AG10803 (cell line): Measurements from ENCODE around the gene HLA-DQA1.

Experiments used
- DNase-seq: peaks from one replicate; pipeline ENCODE4 v3.0.0; 2010; ENCODE audit warnings: low read depth
- H3K4me3 ChIP-seq: 2 replicates; pipeline ENCODE4 v1.5.1; 2011; ENCODE audit warnings: mild to moderate bottlenecking, low read length, control low read depth
- TF ChIP-seq, protein P1 (sequence below): conservative IDR thresholded peaks from 2 replicates; pipeline ENCODE4 v1.5.1; 2011; ENCODE audit warnings: mild to moderate bottlenecking, low read length, control low read depth, inconsistent platforms

The HLA-DQA1 gene

DNA sequence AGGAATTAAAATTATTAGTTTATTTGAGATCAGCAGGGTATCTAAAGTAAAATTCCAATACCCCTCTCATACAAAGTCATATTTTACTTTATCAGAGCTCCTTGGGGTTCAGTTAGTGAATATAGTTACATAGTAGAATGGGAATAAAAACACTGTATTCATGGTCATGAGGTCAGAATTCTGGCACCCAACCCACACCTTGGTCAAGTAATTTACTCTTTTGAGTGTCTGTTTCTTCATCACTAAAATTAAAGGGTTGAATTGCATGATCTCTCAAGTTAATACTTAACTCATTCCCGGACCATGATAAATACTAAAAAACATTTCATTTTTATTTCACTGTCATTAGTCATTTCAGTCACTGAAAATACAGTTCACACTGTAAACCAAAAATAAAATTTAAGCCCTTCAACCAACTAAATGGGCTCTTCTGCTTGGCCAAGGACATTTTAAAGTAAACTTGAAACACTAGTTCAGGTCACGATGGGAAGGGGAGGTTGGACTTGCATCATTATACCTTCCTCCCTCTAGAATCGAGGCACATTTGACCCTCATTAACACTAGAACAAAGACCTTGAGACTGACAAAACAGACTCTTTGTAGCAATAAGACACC, 26.4 kb upstream of the HLA-DQA1 start:
- TF ChIP-seq, protein P1, sequence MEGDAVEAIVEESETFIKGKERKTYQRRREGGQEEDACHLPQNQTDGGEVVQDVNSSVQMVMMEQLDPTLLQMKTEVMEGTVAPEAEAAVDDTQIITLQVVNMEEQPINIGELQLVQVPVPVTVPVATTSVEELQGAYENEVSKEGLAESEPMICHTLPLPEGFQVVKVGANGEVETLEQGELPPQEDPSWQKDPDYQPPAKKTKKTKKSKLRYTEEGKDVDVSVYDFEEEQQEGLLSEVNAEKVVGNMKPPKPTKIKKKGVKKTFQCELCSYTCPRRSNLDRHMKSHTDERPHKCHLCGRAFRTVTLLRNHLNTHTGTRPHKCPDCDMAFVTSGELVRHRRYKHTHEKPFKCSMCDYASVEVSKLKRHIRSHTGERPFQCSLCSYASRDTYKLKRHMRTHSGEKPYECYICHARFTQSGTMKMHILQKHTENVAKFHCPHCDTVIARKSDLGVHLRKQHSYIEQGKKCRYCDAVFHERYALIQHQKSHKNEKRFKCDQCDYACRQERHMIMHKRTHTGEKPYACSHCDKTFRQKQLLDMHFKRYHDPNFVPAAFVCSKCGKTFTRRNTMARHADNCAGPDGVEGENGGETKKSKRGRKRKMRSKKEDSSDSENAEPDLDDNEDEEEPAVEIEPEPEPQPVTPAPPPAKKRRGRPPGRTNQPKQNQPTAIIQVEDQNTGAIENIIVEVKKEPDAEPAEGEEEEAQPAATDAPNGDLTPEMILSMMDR: no peak
- no peak for DNase-seq
- H3K4me3 ChIP-seq: no peak overlapping the region

DNA sequence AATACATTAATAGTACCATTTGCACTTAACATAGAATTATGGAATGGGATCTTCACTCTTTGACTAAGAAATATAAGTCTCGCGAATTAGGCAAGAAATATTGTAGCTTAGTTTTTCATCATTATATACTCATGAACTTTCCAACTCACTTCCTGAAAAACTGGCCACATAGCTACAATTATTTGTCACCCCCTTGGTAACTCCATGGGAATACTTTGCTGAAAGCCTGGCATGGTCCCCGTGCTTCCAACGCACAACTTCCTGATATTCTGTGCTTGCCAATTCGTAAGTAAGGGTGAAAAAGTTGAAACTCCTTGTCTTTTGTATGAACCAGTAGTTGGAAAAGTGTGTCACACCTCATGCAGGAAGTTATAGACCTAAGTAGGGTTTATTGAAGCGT, 23.7 kb upstream of the HLA-DQA1 start:
- TF ChIP-seq, protein P1: no peak
- DNase-seq: no peak
- H3K4me3 ChIP-seq: no peak overlapping the region

DNA sequence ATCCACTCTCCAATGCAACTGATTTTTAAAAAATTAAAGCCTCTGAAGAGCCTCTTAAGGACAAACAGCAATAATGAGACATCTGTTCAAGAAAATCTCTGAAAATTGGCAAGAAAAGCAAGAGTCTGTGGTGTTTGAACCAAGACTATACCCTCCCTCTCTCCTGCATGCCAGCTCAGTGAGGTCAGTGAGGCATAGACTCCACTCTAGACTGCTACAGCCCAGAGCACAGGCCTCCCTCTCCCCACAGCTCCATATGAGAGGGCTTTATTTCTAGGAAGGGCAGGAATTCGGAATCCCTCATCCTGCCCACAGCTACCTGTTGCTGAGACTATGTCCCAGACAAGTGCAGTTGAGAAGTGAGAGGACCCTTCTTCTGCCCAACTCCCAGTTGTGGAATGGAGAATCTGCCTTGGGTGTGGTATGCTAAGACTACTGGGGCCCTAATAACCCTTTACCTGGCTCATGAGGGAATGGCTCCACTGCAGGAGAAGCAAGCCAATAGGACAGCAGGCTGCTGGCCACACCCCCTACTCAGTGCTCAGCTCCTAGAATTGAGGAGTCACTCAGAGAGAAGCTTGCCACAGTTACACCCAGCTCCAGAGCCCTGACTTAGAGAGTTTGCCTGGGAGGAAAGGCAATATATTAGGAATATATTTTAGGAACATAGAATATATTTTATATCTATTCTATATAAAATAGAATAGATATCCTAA, 22.7 kb upstream of the HLA-DQA1 start:
- TF ChIP-seq, protein P1: no peak
- DNase-seq: no peak
- H3K4me3 ChIP-seq: no peak overlapping the region

DNA sequence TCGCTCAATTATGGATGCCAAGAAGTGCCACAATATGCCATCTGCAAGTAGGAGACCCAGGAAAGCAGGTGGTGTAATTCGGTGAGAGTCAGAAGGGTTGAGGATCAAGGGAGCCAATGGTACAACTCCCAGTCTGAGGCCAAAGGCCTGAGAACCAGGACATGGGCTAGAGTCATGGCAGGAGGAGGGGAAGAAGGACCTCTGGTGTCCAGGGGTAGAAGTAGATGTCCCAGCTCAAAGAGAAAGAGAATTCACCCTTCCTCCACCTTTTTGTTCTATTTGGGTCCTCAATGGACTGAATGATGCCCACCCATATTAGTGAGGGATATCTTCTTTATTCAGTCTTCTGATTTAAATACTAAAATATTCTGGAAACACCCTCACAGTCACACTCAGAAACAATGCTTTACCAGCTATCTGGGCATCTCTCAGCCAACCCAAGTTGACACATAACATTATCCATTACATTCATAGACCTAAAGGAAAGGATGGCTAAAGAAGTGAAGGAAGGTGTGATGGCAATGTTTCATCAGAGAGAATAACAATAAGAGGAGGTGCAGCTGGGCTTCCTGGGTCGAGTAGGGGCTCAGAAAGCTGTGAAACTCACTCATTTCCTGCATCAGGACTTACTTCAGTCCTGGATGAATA, 21.2 kb upstream of the HLA-DQA1 start:
- TF ChIP-seq, protein P1: no peak
- H3K4me3 ChIP-seq: no peak overlapping the region
- DNase-seq: no peak

DNA sequence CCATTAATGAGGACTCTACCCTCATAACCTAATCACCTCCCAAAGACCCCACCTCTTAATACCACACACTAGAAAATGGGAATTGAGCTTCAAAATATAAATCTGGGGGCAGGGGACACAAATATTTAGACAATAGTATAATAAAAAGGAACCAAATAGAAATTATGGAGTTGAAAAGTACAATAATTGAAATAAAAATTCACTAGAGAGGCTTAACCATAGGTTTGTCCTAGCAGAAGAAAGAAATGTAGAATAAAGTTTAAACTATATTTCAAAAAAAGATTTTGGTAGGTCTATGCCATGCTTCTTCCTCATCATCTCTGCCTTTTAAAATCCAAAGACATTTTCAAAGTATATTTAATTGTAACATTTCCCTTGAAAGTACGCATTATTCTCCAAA, 19.5 kb upstream of the HLA-DQA1 start:
- DNase-seq: no peak
- TF ChIP-seq, protein P1: no peak
- H3K4me3 ChIP-seq: no peak overlapping the region

DNA sequence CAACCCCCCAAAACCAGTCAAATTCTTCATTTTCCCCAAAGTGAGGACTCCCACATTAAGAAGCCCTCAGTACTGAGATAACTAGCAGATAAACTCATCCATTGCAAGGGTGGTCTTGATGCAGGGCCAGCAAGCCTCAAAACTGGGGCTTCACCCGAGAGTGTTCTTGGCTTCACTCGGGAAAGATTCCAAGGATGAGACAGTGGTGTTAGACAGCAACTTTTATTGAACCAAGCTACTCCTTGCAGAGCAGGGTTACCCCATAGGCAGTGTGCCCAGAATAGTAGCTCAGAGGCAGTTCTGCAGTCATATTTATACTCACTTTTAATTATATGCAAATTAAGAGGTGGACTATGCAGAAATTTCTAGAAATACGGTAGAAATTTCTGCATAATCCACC, 15.8 kb upstream of the HLA-DQA1 start:
- TF ChIP-seq, protein P1: no peak
- no peak overlapping the region for H3K4me3 ChIP-seq
- no peak for DNase-seq
